HG02571 (cell line): ENCODE data around the gene RAP1A.

ENCODE experiments used
- ATAC-seq: cut with Tn5 transposase; IDR thresholded peaks from one replicate; pipeline ENCODE4 v1.9.1; 2021; ENCODE audit warnings: mild to moderate bottlenecking, moderate library complexity; ENCODE audit not compliant: unreplicated experiment

The RAP1A gene

GRCh38 chr1:111619635-111620440 is at the start of gene RAP1A:
Gene RAP1A (plus strand): TSS chr1:111619789. CDS start chr1:111691361, 71,572 bp downstream.
- peak; percentile 59 for ATAC-seq

- no peak for ATAC-seq
Observed at GRCh38 chr1:111569913-111570312, 49.7 kb upstream of the RAP1A start.

- no peak for ATAC-seq
Observed at GRCh38 chr1:111570781-111571181, 48.8 kb upstream of the RAP1A start.

- no peak for ATAC-seq
Observed at GRCh38 chr1:111571239-111571638, 48.4 kb upstream of the RAP1A start.

GRCh38 chr1:111571987-111572386 is 47.6 kb upstream of the RAP1A start:
- no peak for ATAC-seq

GRCh38 chr1:111576547-111576946 is 43.0 kb upstream of the RAP1A start:
- ATAC-seq: no peak

GRCh38 chr1:111577814-111578213 is 41.8 kb upstream of the RAP1A start:
- no peak for ATAC-seq

- no peak for ATAC-seq
Observed at GRCh38 chr1:111581166-111581565, 38.4 kb upstream of the RAP1A start.

GRCh38 chr1:111582016-111582415 is 37.6 kb upstream of the RAP1A start:
- ATAC-seq: no peak

GRCh38 chr1:111582644-111583618 is 36.7 kb upstream of the RAP1A start:
- ATAC-seq: no peak

GRCh38 chr1:111585447-111586086 is 34.0 kb upstream of the RAP1A start:
- ATAC-seq: no peak

GRCh38 chr1:111586112-111586511 is 33.5 kb upstream of the RAP1A start:
- no peak for ATAC-seq

- no peak for ATAC-seq
Observed at GRCh38 chr1:111587509-111588174, 31.9 kb upstream of the RAP1A start.

GRCh38 chr1:111591937-111592336 is 27.7 kb upstream of the RAP1A start:
- ATAC-seq: no peak

GRCh38 chr1:111592389-111593361 is 26.9 kb upstream of the RAP1A start:
- peak; percentile 80 for ATAC-seq

GRCh38 chr1:111593403-111594305 is 25.9 kb upstream of the RAP1A start:
- ATAC-seq: no peak

GRCh38 chr1:111594306-111594693 is 25.3 kb upstream of the RAP1A start:
- ATAC-seq: no peak

- no peak for ATAC-seq
Observed at GRCh38 chr1:111595807-111596206, 23.8 kb upstream of the RAP1A start.
